ENCODE data around the gene CCT7. TPM values are rescaled to one million over a fixed set of nuclear protein-coding genes. Genes with fewer than 3 reads are reported as not detected.

Gene CCT7
- total and polyA plus RNA-seq, 2 donors (not counting 3 experiments of a cell fraction or from before 2014, with no cell fraction given), result 343 to 362 TPM

DNA sequence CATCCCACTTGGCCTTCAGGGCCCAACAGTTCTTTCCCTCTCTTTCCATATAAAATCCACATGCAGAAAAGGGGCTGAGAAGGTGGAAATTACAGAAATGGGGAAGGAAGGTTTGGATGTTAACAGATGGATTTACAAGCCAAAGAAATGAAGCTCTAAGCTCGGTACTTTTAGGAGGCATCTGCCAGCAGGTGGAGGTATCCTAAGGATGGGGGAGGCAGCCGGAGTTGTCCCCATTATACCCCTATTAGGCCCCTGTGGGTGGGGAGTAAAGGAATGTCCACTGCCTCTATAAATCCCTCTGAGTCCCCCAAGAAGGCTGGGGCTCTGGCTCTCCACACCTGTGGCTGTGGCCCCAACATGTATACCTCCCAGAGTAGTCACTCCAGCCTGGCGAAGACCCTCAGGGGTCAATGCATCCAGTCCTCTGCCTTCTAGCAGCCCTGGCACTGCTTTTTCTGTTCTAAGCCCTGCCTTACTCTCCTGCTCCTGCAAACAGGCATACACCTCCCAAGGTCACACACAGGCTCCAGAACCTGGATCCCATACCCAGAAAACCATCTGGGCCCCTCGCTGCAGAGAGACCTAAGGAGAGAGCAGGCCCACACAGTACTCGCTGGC lies 48.9 kb downstream of the CCT7 start:
- no peak overlapping the region for H3K9ac ChIP-seq (replicated peaks; ENCODE audit: extremely low read depth, insufficient read depth, low read length)
- H3K36me3 ChIP-seq (ENCODE audit: control insufficient read depth in 2 of 2, extremely low read depth in 1 of 2, insufficient read depth in 2 of 2, low read length in 2 of 2), result no peaks in the 10 kb centered on the region
- ChIA-PET CTCF (no interaction called here), POLR2A (no interaction called here)
- no peak for TF ChIP-seq MYC (IDR thresholded peaks at IDR 0.05; ENCODE audit: low read depth, low read length)
- TF ChIP-seq EZH2 (IDR thresholded peaks at IDR 0.05; ENCODE audit: borderline replicate concordance, low read depth, low read length, severe bottlenecking), result no peak
- no peaks in the 10 kb centered on the region for H4K20me1 ChIP-seq (replicated peaks; ENCODE audit: control insufficient read depth, extremely low read depth, insufficient read depth, low read length)
- dilution Hi-C loops (cut with MboI; ENCODE audit: extremely low pct_ligation_motif_present, low sequenced_read_pairs), result no loop called here
- H3K4me2 ChIP-seq (ENCODE audit: insufficient read depth, low read length), result no peak overlapping the region
- peaks cover 25 to 36% of the 10 kb centered on the region in 2 experiments for H3K27me3 ChIP-seq (ENCODE audit: control insufficient read depth in 2 of 2, insufficient read depth in 2 of 2, low read length in 2 of 2)
- H3K27ac ChIP-seq (ENCODE audit: insufficient read depth, low read depth, low read length), result no peak overlapping the region
- FAIRE-seq, result no peak
- DNase-seq (ENCODE audit: low read depth, low spot score), result no peak
- H3K9me3 ChIP-seq (replicated peaks; ENCODE audit: control insufficient read depth, insufficient read depth, low read length), result no peaks in the 10 kb centered on the region
- H3K4me1 ChIP-seq (ENCODE audit: control insufficient read depth, extremely low read depth, insufficient read depth, low read length), result peaks cover 4% of the 10 kb centered on the region
- intact Hi-C loops (cut with micrococcal nuclease), result no loop called here
- no TSS peak for BruUV-seq (replicated peaks)
- H3K4me3 ChIP-seq (replicated peaks in 1 of 3; ENCODE audit: insufficient read depth in 1 of 3, low read depth in 1 of 3, low read length in 3 of 3), result no peak overlapping the region
- H3K9me1 ChIP-seq (replicated peaks; ENCODE audit: control insufficient read depth, extremely low read depth, insufficient read depth, low read length), result no peaks in the 10 kb centered on the region
- no peaks in the 10 kb centered on the region for H3K79me2 ChIP-seq (ENCODE audit: control insufficient read depth, insufficient read depth, low read length)
- H2AFZ ChIP-seq (ENCODE audit: low read depth, low read length), result no peak overlapping the region

DNA sequence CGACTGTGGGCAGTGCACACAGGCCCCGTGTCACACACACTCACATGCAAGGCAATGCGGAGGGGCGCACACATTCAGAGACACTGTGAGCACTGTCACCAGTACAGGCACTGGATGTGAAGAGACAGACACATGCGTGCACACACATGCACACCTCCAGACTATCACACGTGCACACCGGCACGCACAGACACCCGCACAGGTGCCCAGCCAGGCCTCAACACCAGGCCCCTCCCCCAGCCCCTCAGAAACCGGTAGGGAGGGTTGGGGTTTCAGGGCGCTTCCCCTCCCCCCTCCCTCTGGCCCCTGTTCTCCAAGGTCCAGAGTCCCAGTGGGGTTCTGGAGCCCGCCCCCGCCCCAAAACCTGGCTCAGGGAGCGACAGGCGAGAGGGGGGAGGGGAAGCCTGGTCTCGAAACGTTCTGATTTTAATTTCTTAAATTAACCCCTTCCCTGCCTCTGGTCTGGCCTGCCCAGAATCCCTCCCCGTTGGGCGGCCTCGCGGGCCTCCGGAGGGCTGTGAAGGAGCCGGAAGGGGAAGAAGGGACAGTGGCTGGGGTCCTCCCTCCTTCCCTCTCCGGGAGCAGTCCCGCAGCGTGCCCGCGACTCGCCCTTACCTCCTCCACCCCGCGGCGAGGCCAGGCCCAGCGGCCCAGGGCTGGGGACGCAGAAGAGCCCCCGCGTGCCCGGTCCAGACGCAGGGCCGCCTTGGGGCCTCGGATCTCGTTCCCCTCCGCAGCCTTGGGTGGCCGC lies 49.6 kb downstream of the CCT7 start:
- peak overlapping the region; percentile 65 for H2AFZ ChIP-seq (ENCODE audit: low read depth, low read length)
- H3K27ac ChIP-seq (ENCODE audit: insufficient read depth, low read depth, low read length), result no peak overlapping the region
- ChIA-PET POLR2A (no interaction called here), CTCF (no interaction called here)
- FAIRE-seq (no peak), DNase-seq (ENCODE audit: low read depth, low spot score) (no peak)
- peak overlapping the region; percentile 22 to 41 (median 37) for H3K4me3 ChIP-seq (replicated peaks in 1 of 3; ENCODE audit: insufficient read depth in 1 of 3, low read depth in 1 of 3, low read length in 3 of 3)
- BruUV-seq (replicated peaks), result no TSS peak
- peaks cover 25 to 42% of the 10 kb centered on the region in 2 experiments for H3K27me3 ChIP-seq (ENCODE audit: control insufficient read depth in 2 of 2, insufficient read depth in 2 of 2, low read length in 2 of 2)
- H3K4me2 ChIP-seq (ENCODE audit: insufficient read depth, low read length), result peak overlapping the region; percentile 65
- peak; percentile 20 for TF ChIP-seq EZH2 (IDR thresholded peaks at IDR 0.05; ENCODE audit: borderline replicate concordance, low read depth, low read length, severe bottlenecking)
- TF ChIP-seq, protein P1, sequence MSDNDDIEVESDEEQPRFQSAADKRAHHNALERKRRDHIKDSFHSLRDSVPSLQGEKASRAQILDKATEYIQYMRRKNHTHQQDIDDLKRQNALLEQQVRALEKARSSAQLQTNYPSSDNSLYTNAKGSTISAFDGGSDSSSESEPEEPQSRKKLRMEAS (IDR thresholded peaks at IDR 0.05; ENCODE audit: insufficient read depth, insufficient read length), result no peak
- dilution Hi-C loops (cut with MboI; ENCODE audit: extremely low pct_ligation_motif_present, low sequenced_read_pairs) (no loop called here), intact Hi-C loops (cut with micrococcal nuclease) (no loop called here)
- H3K9me1 ChIP-seq (replicated peaks; ENCODE audit: control insufficient read depth, extremely low read depth, insufficient read depth, low read length), result no peaks in the 10 kb centered on the region
- no peaks in the 10 kb centered on the region for H3K36me3 ChIP-seq (ENCODE audit: control insufficient read depth in 2 of 2, extremely low read depth in 1 of 2, insufficient read depth in 2 of 2, low read length in 2 of 2)
- H3K4me1 ChIP-seq (ENCODE audit: control insufficient read depth, extremely low read depth, insufficient read depth, low read length), result peaks cover 4% of the 10 kb centered on the region
- H3K9me3 ChIP-seq (replicated peaks; ENCODE audit: control insufficient read depth, insufficient read depth, low read length), result no peaks in the 10 kb centered on the region
- H3K79me2 ChIP-seq (ENCODE audit: control insufficient read depth, insufficient read depth, low read length), result no peaks in the 10 kb centered on the region
- H3K9ac ChIP-seq (replicated peaks; ENCODE audit: extremely low read depth, insufficient read depth, low read length), result no peak overlapping the region
- no peaks in the 10 kb centered on the region for H4K20me1 ChIP-seq (replicated peaks; ENCODE audit: control insufficient read depth, extremely low read depth, insufficient read depth, low read length)

Data from endothelial cell of umbilical vein (primary cell).